NCI-H2227 treated with DMSO at 0.1 percent for 48 hours (cell line): ENCODE results near the gene TTC7B.
"Not testable (repeated sequence)": the region's sequence is repeated elsewhere in the genome, so short reads cannot be mapped to it uniquely, and the experiment has no call there.

Experiments used
- DNase-seq: peaks from one replicate; lab custom pipeline; 2025; lab: John Stamatoyannopoulos, UW

TTC7B gene

GRCh38 chr14:90544971-90545370, 271.3 kb downstream of the TTC7B start:
- DNase-seq: no peak

- DNase-seq: no peak
Measured at GRCh38 chr14:90544566-90544965, 271.7 kb downstream of the TTC7B start.

GRCh38 chr14:90543876-90544275, 272.4 kb downstream of the TTC7B start:
- DNase-seq: no peak

- DNase-seq: no peak
Measured at GRCh38 chr14:90541076-90541634, 275.1 kb downstream of the TTC7B start.

- DNase-seq: no peak
Measured at GRCh38 chr14:90540437-90540836, 275.8 kb downstream of the TTC7B start.

- no peak for DNase-seq
Measured at GRCh38 chr14:90539996-90540395, 276.2 kb downstream of the TTC7B start.

GRCh38 chr14:90539496-90539775, 276.8 kb downstream of the TTC7B start:
- no peak for DNase-seq

GRCh38 chr14:90538716-90539495, 277.3 kb downstream of the TTC7B start:
- no peak for DNase-seq

GRCh38 chr14:90538095-90538494, 278.1 kb downstream of the TTC7B start:
- DNase-seq: no peak

DNA sequence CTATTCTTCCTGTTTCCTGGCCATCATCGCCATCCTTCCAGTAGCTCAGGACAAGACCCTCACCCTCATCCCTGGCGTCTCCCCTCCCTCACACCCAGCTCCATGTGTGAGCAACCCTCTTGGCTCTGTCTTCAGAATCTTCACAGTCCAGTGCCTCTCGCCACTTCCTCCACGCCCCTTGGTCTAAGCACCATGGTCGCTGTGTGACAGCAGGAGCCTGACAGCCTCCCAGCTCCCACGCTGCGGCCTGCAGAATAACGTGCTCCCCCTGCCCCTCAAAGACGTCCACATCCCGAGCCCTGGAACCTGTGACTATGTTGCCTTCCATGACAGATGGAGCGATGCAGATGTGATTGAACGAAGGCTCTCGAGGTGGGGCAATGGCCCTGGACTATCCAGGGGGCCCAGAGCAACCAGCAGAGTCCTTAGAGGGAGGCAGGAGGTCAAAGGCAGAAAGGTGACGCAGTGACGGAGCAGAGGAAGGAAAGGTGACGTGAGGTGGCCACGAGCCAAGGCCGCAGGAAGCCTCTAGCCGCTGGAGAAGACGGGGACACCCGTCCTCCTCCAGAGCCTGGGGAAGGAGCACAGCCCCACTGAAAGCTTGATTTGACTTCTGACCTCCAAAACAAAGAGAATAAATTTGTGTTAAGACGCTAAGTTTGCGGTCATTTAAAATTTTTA, 279.6 kb downstream of the TTC7B start:
- DNase-seq: no peak

GRCh38 chr14:90536092-90536491, 280.1 kb downstream of the TTC7B start:
- DNase-seq: no peak

GRCh38 chr14:90535556-90536090, 280.6 kb downstream of the TTC7B start:
- no peak for DNase-seq

- DNase-seq: no peak
Measured at GRCh38 chr14:90534838-90535555, 281.2 kb downstream of the TTC7B start.

DNA sequence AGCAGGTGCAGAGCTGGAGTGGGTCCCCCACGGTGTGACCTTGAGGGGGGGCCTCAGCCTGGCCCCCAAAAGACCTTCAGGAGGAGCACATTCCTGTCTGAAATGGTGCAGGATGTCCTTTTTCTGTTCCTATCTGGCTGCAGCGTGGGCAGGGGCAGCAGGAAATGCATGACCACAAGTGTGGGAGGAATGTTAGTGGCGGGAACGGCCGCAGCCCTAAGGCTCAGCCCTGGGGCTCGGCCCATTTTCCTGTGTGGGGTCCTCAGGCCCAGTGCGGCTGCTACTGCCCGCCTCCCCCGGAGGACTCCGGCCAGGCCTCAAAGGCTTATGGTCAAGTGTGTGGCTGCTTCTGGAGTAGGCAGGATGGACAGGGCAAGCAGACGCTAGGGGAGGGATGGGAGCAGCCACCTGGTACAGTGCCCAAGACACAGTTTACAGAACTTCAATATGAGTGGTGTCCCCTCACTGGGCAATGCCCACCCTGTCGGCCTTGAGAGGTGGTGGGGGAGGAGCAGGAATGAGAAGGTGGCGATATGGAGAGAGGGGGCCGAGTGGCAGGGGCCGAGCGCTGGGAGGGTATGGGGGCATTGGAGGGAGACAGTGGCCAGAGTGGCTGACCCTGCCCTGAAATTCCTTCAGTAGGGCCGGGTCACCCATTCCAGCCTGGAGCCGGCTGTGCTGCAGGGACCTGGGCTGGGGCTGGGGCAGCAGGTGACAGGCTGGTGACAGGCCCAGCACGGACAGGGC, 282.0 kb downstream of the TTC7B start:
- no peak for DNase-seq

GRCh38 chr14:90533591-90534021, 282.6 kb downstream of the TTC7B start:
- DNase-seq: no peak

- no peak for DNase-seq
Measured at GRCh38 chr14:90532826-90533525, 283.3 kb downstream of the TTC7B start.

DNA sequence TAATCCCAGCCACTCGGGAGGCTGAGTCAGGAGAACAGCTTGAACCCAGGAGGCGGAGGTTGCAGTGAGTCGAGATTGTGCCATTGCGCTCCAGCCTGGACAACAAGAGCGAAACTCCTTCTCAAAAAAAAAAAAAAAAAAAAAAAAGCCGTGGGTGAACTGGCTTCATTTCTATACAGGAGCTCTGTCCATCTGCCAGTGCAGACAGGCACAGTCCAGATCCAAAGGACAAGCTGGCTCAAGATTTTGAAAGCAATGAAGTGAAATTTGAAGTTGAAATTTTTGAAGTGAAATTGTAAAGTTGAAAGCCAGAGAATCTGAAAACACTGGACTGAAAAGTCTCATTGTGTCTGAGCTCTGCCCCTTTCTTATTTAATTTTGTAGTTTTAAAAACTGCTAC, 284.7 kb downstream of the TTC7B start:
- no peak for DNase-seq

DNA sequence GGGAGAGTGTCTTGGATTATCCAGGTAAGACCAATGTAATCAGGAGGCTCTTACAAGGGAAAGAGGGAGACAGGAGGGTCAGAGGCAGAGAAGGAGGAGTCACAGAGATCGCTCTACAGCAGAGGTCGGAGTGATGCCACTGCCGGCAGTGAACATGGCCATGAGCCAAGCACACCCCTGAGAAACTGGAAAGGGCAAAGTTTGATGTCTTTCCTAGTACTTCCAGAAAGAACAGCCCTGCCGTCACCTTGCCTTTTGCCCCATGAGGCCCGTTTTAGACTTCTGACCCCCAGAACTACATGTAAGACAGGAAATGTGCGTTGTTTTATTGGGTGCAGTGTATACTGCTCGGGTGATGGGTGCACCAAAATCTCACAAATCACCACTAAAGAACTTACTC, 285.7 kb downstream of the TTC7B start:
- no peak for DNase-seq

GRCh38 chr14:90527978-90528377, 288.3 kb downstream of the TTC7B start:
- no peak for DNase-seq

DNA sequence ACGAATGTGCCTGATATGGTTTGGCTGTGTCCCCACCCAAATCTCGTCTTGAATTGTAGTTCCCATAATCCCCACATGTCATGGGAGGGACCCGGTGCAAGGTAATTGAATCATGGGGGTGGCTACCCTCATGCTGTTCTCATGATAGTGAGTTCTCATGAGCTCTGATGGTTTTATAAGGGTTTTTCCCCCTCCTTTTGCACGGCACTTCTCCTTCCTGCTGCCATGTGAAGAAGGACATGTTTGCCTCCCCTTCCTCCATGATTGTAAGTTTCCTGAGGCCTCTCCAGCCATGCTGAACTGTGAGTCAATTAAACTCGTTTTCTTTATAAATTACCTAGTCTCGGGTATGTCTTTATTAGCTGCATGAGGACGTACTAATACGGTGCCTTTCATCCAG, 289.7 kb downstream of the TTC7B start:
- DNase-seq: not testable (repeated sequence)

DNA sequence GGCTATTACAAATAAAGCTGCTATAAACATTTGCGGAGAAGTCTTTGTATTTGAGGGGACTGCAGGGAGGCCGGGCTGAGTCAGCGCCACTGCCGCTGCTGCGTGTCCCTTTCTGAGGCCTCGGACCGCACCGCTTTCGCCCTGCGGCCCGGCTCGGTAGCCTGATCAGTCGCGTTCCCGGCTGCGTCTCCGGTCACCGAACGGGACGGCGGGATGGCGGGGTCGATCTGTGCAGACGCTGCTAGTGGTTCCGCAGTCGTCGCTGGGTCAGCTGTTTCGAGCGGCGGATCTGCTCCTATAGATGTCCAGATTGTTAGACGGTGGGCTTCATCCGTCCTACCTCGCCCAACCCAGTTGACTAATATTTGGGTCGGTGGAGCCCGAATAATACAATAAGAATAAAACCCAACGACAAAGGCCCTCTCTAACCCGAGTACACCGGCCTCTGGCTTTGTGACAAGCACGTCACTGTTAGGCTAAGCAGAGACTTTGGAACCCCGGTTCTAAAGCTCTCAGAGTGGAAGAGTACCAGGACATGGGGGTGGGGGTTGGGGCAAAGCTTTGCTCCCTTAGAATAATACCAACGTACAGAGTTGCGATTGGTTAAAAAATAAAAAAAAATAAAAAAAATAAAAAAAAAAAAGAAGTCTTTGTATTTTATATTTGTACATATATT, 290.7 kb downstream of the TTC7B start:
- DNase-seq: not testable (repeated sequence)
